HepG2 (cell line): ENCODE results near the gene TGM2. TPM values are rescaled to one million over a fixed set of nuclear protein-coding genes. Genes with fewer than 3 reads are reported as not detected.

Source experiments
- ARID4A ChIP-seq: sonication (generic); formaldehyde crosslinking; IDR thresholded peaks from 2 replicates; pipeline ENCODE4 v1.5.0; 2020; ENCODE audit warnings: mild to moderate bottlenecking, missing genetic modification reagents, borderline replicate concordance
- ASH2L ChIP-seq: fragments of 300-600, 200-600 bp; sonication (generic); IDR thresholded peaks from 2 replicates; pipeline ENCODE4 v1.7.0; 2017; ENCODE audit warnings: low read depth, mild to moderate bottlenecking, moderate library complexity, mixed read lengths, low read length; ENCODE audit not compliant: insufficient read length
- BHLHE40 ChIP-seq: IDR thresholded peaks from 2 replicates; pipeline ENCODE4 v1.6.1; 2011; ENCODE audit warnings: low read length, improper control_type of control experiment
- CHD4 ChIP-seq: fragments of 200-600 bp; sonication (generic); IDR thresholded peaks from 2 replicates; pipeline ENCODE4 v1.7.0; 2017; ENCODE audit warnings: mild to moderate bottlenecking, low read length, borderline replicate concordance
- E2F2 ChIP-seq: sonication (generic); formaldehyde crosslinking; IDR thresholded peaks from 2 replicates; pipeline ENCODE4 v1.4.0; 2020; ENCODE audit warnings: missing genetic modification reagents, borderline replicate concordance
- ELF4 ChIP-seq: sonication (generic); formaldehyde crosslinking; IDR thresholded peaks from 2 replicates; pipeline ENCODE4 v1.5.0; 2020; ENCODE audit warnings: missing genetic modification reagents, mild to moderate bottlenecking, moderate library complexity, borderline replicate concordance
- MED1 ChIP-seq: sonication (generic); formaldehyde crosslinking; IDR thresholded peaks from 2 replicates; pipeline ENCODE4 v1.4.0; 2020; ENCODE audit warnings: missing genetic modification reagents
- NCOR1 ChIP-seq: fragments of 200-600 bp; sonication (generic); IDR thresholded peaks from 2 replicates; pipeline ENCODE4 v1.7.0; 2017; ENCODE audit warnings: antibody characterized with exemption, low read length, borderline replicate concordance
- RCOR2 ChIP-seq: IDR thresholded peaks from 2 replicates; pipeline ENCODE4 v1.6.1; 2016; ENCODE audit warnings: missing biosample characterization, missing genetic modification reagents
- RFX5 ChIP-seq: IDR thresholded peaks from 2 replicates; pipeline ENCODE4 v1.6.1; 2011; ENCODE audit warnings: low read depth, low read length, improper control_type of control experiment
- SP140L ChIP-seq: sonication (generic); formaldehyde crosslinking; IDR thresholded peaks from 2 replicates; pipeline ENCODE4 v1.4.0; 2020; ENCODE audit warnings: missing genetic modification reagents, borderline replicate concordance
- ZBTB42 ChIP-seq: sonication (generic); formaldehyde crosslinking; IDR thresholded peaks from 2 replicates; pipeline ENCODE4 v1.5.0; 2020; ENCODE audit warnings: mild to moderate bottlenecking, missing genetic modification reagents
- ZNF17 ChIP-seq: sonication (generic); formaldehyde crosslinking; IDR thresholded peaks from 2 replicates; pipeline ENCODE4 v1.5.0; 2020; ENCODE audit warnings: mild to moderate bottlenecking, missing genetic modification reagents
- ZNF329 ChIP-seq: sonication (generic); formaldehyde crosslinking; IDR thresholded peaks from 2 replicates; pipeline ENCODE4 v1.9.0; 2021; ENCODE audit warnings: low read depth, mild to moderate bottlenecking, missing genetic modification reagents
- ZNF510 ChIP-seq: sonication (generic); formaldehyde crosslinking; IDR thresholded peaks from 2 replicates; pipeline ENCODE4 v1.4.0; 2020; ENCODE audit warnings: low read depth, mild to moderate bottlenecking, missing genetic modification reagents
- ZNF572 ChIP-seq: sonication (generic); formaldehyde crosslinking; IDR thresholded peaks from 2 replicates; pipeline ENCODE4 v1.5.1; 2020; ENCODE audit warnings: mild to moderate bottlenecking, missing genetic modification reagents
- ZNF737 ChIP-seq: sonication (generic); formaldehyde crosslinking; IDR thresholded peaks from 2 replicates; pipeline ENCODE4 v1.5.0; 2020; ENCODE audit warnings: missing genetic modification reagents, mild to moderate bottlenecking, borderline replicate concordance
- ZNF781 ChIP-seq: sonication (generic); formaldehyde crosslinking; IDR thresholded peaks from 2 replicates; pipeline ENCODE4 v1.5.1; 2020; ENCODE audit warnings: borderline replicate concordance, mild to moderate bottlenecking, missing genetic modification reagents; ENCODE audit errors: not compliant biosample characterization
- ZNF784 ChIP-seq: sonication (generic); formaldehyde crosslinking; IDR thresholded peaks from 2 replicates; pipeline ENCODE4 v1.5.1; 2020; ENCODE audit warnings: missing genetic modification reagents, mild to moderate bottlenecking, borderline replicate concordance
- ZNF83 ChIP-seq: sonication (generic); formaldehyde crosslinking; IDR thresholded peaks from 2 replicates; pipeline ENCODE4 v1.4.0; 2020; ENCODE audit warnings: missing genetic modification reagents, mild to moderate bottlenecking, borderline replicate concordance
- polyA plus RNA-seq, 8 experiments: library from polyadenylated mRNA; depleted of rRNA in 3 of 8; stranded (reverse) in 7 of 8; unstranded in 1 of 8; fragments of >200 nt; fragmentation: Illumina TruSeq in 4 of 8; extraction: Trizol in 4 of 8; gene quantifications; 2 replicates each; pipeline versions ENCODE4 v1.2.1 to v1.2.3, GENCODE V29; 2011 to 2016; ENCODE audit warnings: low read depth in 4 of 8, missing spikeins in 1 of 8, mixed read lengths in 1 of 8; ENCODE audit not compliant: insufficient read depth in 1 of 8
- total RNA-seq, 5 experiments: library from RNA; depleted of rRNA; stranded (reverse); fragments of >200 nt; fragmentation: Illumina TruSeq; extraction: Trizol; gene quantifications; 2 replicates each; pipeline ENCODE4 v1.2.3, GENCODE V29; 2016; ENCODE audit warnings: low read depth in 1 of 5
- TF ChIP-seq, protein P1 (sequence below): sonication (generic); formaldehyde crosslinking; IDR thresholded peaks from 2 replicates; pipeline ENCODE4 v1.5.0; 2020; ENCODE audit warnings: mild to moderate bottlenecking, low read depth, missing genetic modification reagents, borderline replicate concordance
- TF ChIP-seq, protein P2 (sequence below): sonication (generic); formaldehyde crosslinking; IDR thresholded peaks from 2 replicates; pipeline ENCODE4 v1.4.0; 2020; ENCODE audit warnings: mild to moderate bottlenecking, missing genetic modification reagents

TGM2 gene
- total and polyA plus RNA-seq, 2 of the 13 experiments (the other 11 are each of a cell fraction or from before 2014, with no cell fraction given) = 4.2 to 46.4 TPM

DNA sequence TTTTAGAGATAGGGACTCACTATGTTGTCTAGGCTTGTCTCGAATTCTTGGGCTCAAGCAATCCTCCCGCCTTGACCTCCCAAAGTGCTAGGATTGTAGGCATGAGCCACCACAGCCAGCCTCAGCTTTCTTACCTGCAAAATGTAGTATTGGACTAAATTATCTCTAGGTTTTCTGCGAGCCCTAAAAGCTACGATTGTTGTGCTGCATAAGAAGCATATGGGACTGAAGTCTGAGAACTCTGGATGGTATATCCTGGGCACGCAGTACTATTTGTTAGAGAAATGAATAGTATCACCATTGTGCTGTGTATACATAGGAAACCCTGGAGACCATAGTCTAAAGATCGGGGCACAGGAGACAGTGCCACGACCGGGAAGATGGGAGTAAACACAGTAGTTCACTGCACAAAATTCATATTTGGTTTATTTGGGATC, 71.4 kb downstream of the TGM2 start (continued):
- TF ChIP-seq ZBTB42 (CRISPR knock-in tag) (no peak), SP140L (CRISPR knock-in tag) (no peak), E2F2 (CRISPR knock-in tag) (no peak), ZNF17 (CRISPR knock-in tag) (no peak), MED1 (CRISPR knock-in tag) (peak; percentile 50; the same call in 1 of the 2 replicates), ZNF510 (CRISPR knock-in tag) (no peak), ASH2L (no peak), ZNF737 (CRISPR knock-in tag) (no peak), BHLHE40 (no peak), ZNF329 (CRISPR knock-in tag) (no peak), ARID4A (CRISPR knock-in tag) (no peak), ZNF83 (CRISPR knock-in tag) (no peak), ZNF784 (CRISPR knock-in tag) (no peak), ZNF781 (CRISPR knock-in tag) (no peak), NCOR1 (peak; percentile 90), RFX5 (no peak), CHD4 (0 out of 2 replicates have a peak, but pooled peaks have one; percentile 4), ZNF572 (no peak), ELF4 (CRISPR knock-in tag) (no peak), RCOR2 (CRISPR knock-in tag) (peak; percentile 72; the same call in 1 of the 2 replicates)
- TF ChIP-seq, protein P1, sequence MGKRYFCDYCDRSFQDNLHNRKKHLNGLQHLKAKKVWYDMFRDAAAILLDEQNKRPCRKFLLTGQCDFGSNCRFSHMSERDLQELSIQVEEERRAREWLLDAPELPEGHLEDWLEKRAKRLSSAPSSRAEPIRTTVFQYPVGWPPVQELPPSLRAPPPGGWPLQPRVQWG (CRISPR knock-in tag) = no peak
- TF ChIP-seq, protein P2, sequence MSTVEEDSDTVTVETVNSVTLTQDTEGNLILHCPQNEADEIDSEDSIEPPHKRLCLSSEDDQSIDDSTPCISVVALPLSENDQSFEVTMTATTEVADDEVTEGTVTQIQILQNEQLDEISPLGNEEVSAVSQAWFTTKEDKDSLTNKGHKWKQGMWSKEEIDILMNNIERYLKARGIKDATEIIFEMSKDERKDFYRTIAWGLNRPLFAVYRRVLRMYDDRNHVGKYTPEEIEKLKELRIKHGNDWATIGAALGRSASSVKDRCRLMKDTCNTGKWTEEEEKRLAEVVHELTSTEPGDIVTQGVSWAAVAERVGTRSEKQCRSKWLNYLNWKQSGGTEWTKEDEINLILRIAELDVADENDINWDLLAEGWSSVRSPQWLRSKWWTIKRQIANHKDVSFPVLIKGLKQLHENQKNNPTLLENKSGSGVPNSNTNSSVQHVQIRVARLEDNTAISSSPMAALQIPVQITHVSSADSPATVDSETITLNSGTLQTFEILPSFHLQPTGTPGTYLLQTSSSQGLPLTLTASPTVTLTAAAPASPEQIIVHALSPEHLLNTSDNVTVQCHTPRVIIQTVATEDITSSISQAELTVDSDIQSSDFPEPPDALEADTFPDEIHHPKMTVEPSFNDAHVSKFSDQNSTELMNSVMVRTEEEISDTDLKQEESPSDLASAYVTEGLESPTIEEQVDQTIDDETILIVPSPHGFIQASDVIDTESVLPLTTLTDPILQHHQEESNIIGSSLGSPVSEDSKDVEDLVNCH (CRISPR knock-in tag) = no peak
